ENCODE results near the gene SSRP1.

DNA sequence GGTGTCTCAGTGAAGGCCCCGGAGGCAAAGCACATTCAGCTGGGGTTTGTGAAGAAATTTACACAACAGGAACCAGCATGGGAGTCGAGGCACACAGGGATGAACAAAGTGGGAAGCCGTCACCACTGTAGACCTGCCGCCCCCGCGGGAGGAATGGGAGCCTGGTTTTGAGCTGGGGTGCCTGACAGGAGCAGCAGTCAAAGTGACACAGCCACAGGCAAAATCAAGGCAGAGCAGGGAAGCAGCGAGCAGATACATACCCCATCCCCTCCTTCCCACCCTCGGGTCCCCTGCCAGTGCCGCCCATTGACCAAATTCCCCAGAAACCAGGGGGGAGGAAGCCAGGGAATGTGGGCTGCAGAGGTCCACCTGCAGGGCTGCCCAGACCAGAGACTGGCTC is 23.3 kb upstream of the SSRP1 start:
- TF ChIP-seq MAX (IDR thresholded peaks at IDR 0.05) = no peak
- TF ChIP-seq CTCF (CRISPR knock-in tag; IDR thresholded peaks at IDR 0.05) = no peak
- TF ChIP-seq SUZ12 (IDR thresholded peaks at IDR 0.05; ENCODE audit: low read depth, low read length) = no peak
- TF ChIP-seq ELF1 (CRISPR knock-in tag; IDR thresholded peaks at IDR 0.05) = no peak
- no peak for TF ChIP-seq KAT8 (CRISPR knock-in tag; IDR thresholded peaks at IDR 0.05)
- TF ChIP-seq TCF7 (IDR thresholded peaks at IDR 0.05; ENCODE audit: low read depth) = no peak
- TF ChIP-seq ZNF747 (CRISPR knock-in tag; IDR thresholded peaks at IDR 0.05; ENCODE audit: borderline replicate concordance) = no peak
- no peak for TF ChIP-seq ZBTB8A (CRISPR knock-in tag; IDR thresholded peaks at IDR 0.05; ENCODE audit: borderline replicate concordance, low read depth)
- TF ChIP-seq ETV5 (CRISPR knock-in tag; IDR thresholded peaks at IDR 0.05; ENCODE audit: borderline replicate concordance) = no peak
- TF ChIP-seq, protein P1, sequence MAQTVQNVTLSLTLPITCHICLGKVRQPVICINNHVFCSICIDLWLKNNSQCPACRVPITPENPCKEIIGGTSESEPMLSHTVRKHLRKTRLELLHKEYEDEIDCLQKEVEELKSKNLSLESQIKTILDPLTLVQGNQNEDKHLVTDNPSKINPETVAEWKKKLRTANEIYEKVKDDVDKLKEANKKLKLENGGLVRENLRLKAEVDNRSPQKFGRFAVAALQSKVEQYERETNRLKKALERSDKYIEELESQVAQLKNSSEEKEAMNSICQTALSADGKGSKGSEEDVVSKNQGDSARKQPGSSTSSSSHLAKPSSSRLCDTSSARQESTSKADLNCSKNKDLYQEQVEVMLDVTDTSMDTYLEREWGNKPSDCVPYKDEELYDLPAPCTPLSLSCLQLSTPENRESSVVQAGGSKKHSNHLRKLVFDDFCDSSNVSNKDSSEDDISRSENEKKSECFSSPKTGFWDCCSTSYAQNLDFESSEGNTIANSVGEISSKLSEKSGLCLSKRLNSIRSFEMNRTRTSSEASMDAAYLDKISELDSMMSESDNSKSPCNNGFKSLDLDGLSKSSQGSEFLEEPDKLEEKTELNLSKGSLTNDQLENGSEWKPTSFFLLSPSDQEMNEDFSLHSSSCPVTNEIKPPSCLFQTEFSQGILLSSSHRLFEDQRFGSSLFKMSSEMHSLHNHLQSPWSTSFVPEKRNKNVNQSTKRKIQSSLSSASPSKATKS (CRISPR knock-in tag; IDR thresholded peaks at IDR 0.05) = no peak
- TF ChIP-seq HOXA9 (CRISPR knock-in tag; IDR thresholded peaks at IDR 0.05; ENCODE audit: borderline replicate concordance) = no peak
- TF ChIP-seq XRCC5 (optimal IDR thresholded peaks at IDR 0.05; ENCODE audit: low read length) = no peak
- TF ChIP-seq, protein P2, sequence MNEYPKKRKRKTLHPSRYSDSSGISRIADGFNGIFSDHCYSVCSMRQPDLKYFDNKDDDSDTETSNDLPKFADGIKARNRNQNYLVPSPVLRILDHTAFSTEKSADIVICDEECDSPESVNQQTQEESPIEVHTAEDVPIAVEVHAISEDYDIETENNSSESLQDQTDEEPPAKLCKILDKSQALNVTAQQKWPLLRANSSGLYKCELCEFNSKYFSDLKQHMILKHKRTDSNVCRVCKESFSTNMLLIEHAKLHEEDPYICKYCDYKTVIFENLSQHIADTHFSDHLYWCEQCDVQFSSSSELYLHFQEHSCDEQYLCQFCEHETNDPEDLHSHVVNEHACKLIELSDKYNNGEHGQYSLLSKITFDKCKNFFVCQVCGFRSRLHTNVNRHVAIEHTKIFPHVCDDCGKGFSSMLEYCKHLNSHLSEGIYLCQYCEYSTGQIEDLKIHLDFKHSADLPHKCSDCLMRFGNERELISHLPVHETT (CRISPR knock-in tag; conservative IDR thresholded peaks at IDR 0.05) = no peak

All from HepG2 (cell line).